SU-DHL-6 (cell line): Measurements from ENCODE around the gene NFYC.

Source experiments
- EZH2phosphoT487 ChIP-seq: fragments of 200-600 bp; sonication (generic), shearing (Covaris generic); conservative IDR thresholded peaks from 2 replicates; pipeline ENCODE4 v1.6.1; 2018; ENCODE audit warnings: mild to moderate bottlenecking, antibody characterized with exemption, low read length, moderate library complexity, mixed read lengths
- TF ChIP-seq, protein P1 (sequence below): fragments of 200-600 bp; sonication (generic); IDR thresholded peaks from one replicate; pipeline ENCODE4 v1.5.1; 2017; ENCODE audit warnings: antibody characterized with exemption, mild to moderate bottlenecking, low read length, moderate library complexity; ENCODE audit not compliant: insufficient read depth, poor library complexity, severe bottlenecking

DNA sequence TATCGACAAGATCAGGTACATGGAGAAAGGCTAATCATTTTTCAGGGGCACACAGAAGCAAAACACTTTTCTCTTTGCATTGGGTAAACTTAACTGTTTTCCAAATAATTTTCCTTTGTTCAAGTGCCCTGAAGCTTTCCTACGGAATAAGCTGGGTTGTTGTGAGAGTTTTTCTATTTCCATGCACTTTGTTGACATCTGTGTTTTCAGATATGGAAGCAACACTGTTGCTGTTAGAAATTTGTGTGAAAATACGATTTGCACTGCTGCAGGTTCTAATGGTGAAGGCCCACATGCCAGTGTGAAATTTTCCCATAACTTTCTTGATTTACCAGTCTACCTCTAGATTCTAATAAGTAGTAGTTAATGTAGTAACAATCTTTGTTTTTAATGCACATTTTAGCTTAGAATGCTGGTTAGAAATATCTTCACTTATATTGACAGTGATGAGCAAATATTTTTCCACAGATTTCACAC, 18.3 kb downstream of the NFYC start:
- TF ChIP-seq, protein P1, sequence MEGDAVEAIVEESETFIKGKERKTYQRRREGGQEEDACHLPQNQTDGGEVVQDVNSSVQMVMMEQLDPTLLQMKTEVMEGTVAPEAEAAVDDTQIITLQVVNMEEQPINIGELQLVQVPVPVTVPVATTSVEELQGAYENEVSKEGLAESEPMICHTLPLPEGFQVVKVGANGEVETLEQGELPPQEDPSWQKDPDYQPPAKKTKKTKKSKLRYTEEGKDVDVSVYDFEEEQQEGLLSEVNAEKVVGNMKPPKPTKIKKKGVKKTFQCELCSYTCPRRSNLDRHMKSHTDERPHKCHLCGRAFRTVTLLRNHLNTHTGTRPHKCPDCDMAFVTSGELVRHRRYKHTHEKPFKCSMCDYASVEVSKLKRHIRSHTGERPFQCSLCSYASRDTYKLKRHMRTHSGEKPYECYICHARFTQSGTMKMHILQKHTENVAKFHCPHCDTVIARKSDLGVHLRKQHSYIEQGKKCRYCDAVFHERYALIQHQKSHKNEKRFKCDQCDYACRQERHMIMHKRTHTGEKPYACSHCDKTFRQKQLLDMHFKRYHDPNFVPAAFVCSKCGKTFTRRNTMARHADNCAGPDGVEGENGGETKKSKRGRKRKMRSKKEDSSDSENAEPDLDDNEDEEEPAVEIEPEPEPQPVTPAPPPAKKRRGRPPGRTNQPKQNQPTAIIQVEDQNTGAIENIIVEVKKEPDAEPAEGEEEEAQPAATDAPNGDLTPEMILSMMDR, result no peak
- TF ChIP-seq EZH2phosphoT487, result no peak
